Prostate gland (tissue), 2 donors: Measurements from ENCODE around the gene ANKS1B.

Experiments used
- POLR2A ChIP-seq: fragments of 450-650 bp; IDR thresholded peaks from one replicate; pipeline ENCODE4 v1.6.1; 2016; ENCODE audit warnings: antibody characterized with exemption, mild to moderate bottlenecking
- POLR2AphosphoS5 ChIP-seq: sonication (generic); formaldehyde crosslinking; IDR thresholded peaks from one replicate; pipeline ENCODE4 v1.6.1; 2017; ENCODE audit warnings: antibody characterized with exemption
- TF ChIP-seq, protein P1 (sequence below), 4 experiments: fragments of 200-600 bp in 2 of 4; fragments of 450-650 bp in 2 of 4; sonication (generic) in 2 of 4; IDR thresholded peaks; 1 replicate in 3 of 4; 2 replicates in 1 of 4; pipeline ENCODE4 v1.5.1; 2016 to 2019; ENCODE audit warnings: antibody characterized with exemption in 4 of 4, mild to moderate bottlenecking in 2 of 4, moderate library complexity in 2 of 4

GRCh38 chr12:99099786-99100185, 885.0 kb downstream of the ANKS1B start:
- TF ChIP-seq, protein P1, sequence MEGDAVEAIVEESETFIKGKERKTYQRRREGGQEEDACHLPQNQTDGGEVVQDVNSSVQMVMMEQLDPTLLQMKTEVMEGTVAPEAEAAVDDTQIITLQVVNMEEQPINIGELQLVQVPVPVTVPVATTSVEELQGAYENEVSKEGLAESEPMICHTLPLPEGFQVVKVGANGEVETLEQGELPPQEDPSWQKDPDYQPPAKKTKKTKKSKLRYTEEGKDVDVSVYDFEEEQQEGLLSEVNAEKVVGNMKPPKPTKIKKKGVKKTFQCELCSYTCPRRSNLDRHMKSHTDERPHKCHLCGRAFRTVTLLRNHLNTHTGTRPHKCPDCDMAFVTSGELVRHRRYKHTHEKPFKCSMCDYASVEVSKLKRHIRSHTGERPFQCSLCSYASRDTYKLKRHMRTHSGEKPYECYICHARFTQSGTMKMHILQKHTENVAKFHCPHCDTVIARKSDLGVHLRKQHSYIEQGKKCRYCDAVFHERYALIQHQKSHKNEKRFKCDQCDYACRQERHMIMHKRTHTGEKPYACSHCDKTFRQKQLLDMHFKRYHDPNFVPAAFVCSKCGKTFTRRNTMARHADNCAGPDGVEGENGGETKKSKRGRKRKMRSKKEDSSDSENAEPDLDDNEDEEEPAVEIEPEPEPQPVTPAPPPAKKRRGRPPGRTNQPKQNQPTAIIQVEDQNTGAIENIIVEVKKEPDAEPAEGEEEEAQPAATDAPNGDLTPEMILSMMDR (IDR thresholded peaks at IDR 0.05), result no peak
- TF ChIP-seq POLR2A (no peak), POLR2AphosphoS5 (no peak)
